Muscle of leg (tissue), 11 donors: ENCODE results near the gene SPSB3. TPM values are rescaled to one million over a fixed set of nuclear protein-coding genes. Genes with fewer than 3 reads are reported as not detected.

Source experiments
- DNase-seq: peaks from one replicate; pipeline ENCODE4 v3.0.0; 2013
- H3K27ac ChIP-seq: one replicate; pipeline ENCODE4 v1.5.1; 2013; ENCODE audit warnings: mild to moderate bottlenecking, low read length, control low read depth
- H3K27me3 ChIP-seq: one replicate; pipeline ENCODE4 v1.6.1; 2013; ENCODE audit warnings: low read length; ENCODE audit not compliant: control insufficient read depth, insufficient read depth
- H3K36me3 ChIP-seq: one replicate; pipeline ENCODE4 v1.6.1; 2013; ENCODE audit warnings: low read length; ENCODE audit not compliant: control insufficient read depth, insufficient read depth
- H3K4me1 ChIP-seq: one replicate; pipeline ENCODE4 v1.6.1; 2013; ENCODE audit warnings: low read length; ENCODE audit not compliant: control insufficient read depth, insufficient read depth
- H3K4me3 ChIP-seq: one replicate; pipeline ENCODE4 v1.5.1; 2013; ENCODE audit warnings: low read length, control low read depth
- H3K9me3 ChIP-seq: replicated peaks from 2 replicates; pipeline ENCODE4 v1.6.1; 2013; ENCODE audit warnings: low read depth, low read length; ENCODE audit not compliant: control insufficient read depth
- WGBS: methylation state at CpG from one replicate; pipeline ENCODE4 v1.1.5; 2013; ENCODE audit warnings: missing lambda C conversion rate; ENCODE audit not compliant: insufficient coverage; 5-methylcytosine and 5-hydroxymethylcytosine counted together
- polyA plus RNA-seq, 8 donors: library from polyadenylated mRNA; unstranded; fragments of 120-200 nt; gene quantifications; one replicate each; pipeline versions ENCODE4 v1.2.1 to v1.2.3, GENCODE V29; 2013; ENCODE audit warnings: inconsistent platforms in 1 of 8, low replicate concordance in 1 of 8; ENCODE audit not compliant: insufficient read length in 8 of 8, insufficient read depth in 1 of 8
- total RNA-seq: library from RNA; stranded (reverse); fragments of 120-200 nt; gene quantifications from one replicate; pipeline ENCODE4 v1.2.4, GENCODE V29; 2013

The SPSB3 gene
- total and polyA plus RNA-seq, 9 donors, result 21.0 to 35.1 (median 24.7) TPM

DNA sequence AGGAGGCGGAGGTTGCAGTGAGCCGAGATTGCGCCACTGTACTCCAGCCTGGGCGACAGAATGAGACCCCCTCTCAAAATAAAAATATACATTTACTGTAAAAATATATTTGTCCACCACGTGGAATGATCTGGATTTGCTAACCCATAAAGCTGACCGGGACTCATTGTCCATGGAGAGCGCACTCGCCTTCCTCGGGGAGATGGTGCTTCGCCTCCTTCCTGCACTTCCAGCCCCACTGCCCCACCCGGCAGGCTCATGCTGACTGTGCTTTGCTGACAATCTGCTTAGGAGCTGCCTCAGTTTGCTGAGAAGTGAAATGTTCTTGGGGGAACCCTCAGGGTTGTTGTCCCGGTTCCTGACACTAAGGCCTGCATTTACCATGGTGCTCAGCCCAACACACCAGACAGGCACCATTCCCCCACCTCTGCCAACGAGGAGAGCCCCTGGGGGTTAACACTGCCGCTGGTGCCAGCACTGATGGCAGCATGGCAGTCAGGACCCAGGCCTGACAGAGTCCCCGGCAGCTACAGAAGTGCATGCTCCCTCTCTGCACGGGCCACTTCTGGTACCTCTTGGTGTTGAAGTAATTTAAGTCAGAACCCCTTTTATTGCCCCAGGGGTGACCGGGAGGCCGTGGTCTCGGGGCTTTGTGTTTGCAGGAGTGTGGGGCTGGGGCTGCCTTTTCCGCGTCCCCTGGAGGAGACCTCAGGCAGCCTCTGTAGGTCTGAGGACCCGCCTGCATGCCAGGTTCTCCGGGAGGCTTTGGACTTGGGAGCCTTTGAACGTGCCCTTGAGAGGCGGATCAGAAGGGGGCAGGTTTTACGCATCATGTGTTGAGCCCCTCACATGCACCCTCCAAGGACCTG, 2.8 kb upstream of the SPSB3 start:
- H3K4me3 ChIP-seq, result no peak overlapping the region
- peaks cover 58% of the 10 kb centered on the region for H3K36me3 ChIP-seq
- no peaks in the 10 kb centered on the region for H3K9me3 ChIP-seq
- no peak for DNase-seq
- WGBS, result 86% methylated on average over 16 of the region's 26 CpGs
- H3K27ac ChIP-seq, result no peak overlapping the region
- H3K27me3 ChIP-seq, result no peaks in the 10 kb centered on the region
- H3K4me1 ChIP-seq, result peaks cover 17% of the 10 kb centered on the region

DNA sequence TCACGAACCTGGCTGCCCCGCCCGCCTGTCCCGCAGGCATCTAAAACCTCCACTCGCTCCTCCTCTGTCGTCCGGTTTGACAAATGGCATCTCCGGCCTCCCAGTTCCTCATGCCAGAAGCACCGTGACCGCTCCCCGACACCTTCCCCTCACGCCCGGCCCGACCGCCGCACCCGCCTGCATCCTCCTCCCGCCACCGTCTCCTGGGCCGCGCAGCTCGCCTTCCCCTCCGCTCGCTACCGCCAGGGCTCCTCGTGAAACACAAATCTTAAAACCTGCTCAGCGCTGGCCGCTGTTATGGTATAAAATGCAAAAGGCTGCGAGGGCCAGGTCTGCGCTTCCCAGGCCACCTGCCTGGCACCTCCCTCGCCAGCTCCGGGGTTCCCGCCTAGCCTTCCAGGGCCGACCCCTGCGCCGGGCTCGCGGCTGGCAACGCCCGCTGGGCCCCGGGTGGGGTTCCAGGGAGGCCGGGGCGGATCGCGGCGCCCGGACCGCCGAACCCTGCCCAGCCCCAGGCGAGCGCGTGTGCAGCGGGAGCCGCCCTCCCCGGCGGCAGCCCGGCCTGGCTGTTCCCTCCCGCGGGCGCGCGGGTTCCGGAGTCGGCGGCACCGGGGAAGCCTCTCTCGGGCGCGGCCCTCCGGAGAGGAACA, 488 bp downstream of the SPSB3 start:
- peak overlapping the region; percentile 71 for H3K4me3 ChIP-seq
- H3K9me3 ChIP-seq, result no peaks in the 10 kb centered on the region
- WGBS, result under 1% methylated on average over 64 of the region's 70 CpGs
- H3K27me3 ChIP-seq, result no peaks in the 10 kb centered on the region
- H3K4me1 ChIP-seq, result peaks cover 19% of the 10 kb centered on the region
- peaks cover 58% of the 10 kb centered on the region for H3K36me3 ChIP-seq
- peak overlapping the region; percentile 1 for H3K27ac ChIP-seq
- peak; percentile 28 for DNase-seq

DNA sequence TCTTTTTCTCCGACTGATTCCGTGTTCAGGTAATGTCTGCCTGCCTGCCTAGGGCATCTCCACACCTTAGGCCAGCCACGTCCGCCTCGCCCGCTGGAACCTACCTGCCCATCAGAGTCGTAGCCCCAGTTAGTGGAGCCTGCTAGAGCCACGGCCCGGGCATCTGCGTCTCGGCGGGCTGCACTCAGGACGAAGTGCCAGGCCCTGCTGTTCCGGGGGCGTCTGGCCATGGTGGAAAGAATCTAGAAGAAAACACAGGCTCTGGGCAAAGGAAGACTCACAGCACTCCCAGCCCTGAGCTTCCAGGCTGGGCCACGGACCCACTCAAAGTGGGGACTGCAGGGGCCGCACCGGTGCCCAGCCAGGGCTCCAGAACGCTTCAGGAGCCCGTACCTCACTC, 1.1 kb downstream of the SPSB3 start:
- H3K4me1 ChIP-seq, result peaks cover 19% of the 10 kb centered on the region
- 78% methylated on average over 20 of the region's 20 CpGs for WGBS
- peaks cover 58% of the 10 kb centered on the region for H3K36me3 ChIP-seq
- H3K27ac ChIP-seq, result no peak overlapping the region
- DNase-seq, result no peak
- H3K4me3 ChIP-seq, result peak overlapping the region; percentile 71
- no peaks in the 10 kb centered on the region for H3K9me3 ChIP-seq
- H3K27me3 ChIP-seq, result no peaks in the 10 kb centered on the region

GRCh38 chr16:1780677-1781072, 1.7 kb downstream of the SPSB3 start:
- peaks cover 19% of the 10 kb centered on the region for H3K4me1 ChIP-seq
- DNase-seq, result no peak
- WGBS, result 98% methylated on average over 4 of the region's 6 CpGs

GRCh38 chr16:1779741-1780676, 2.4 kb downstream of the SPSB3 start:
- no peak overlapping the region for H3K4me3 ChIP-seq
- H3K27ac ChIP-seq, result no peak overlapping the region
- peaks cover 19% of the 10 kb centered on the region for H3K4me1 ChIP-seq
- peaks cover 58% of the 10 kb centered on the region for H3K36me3 ChIP-seq
- no peak for DNase-seq
- no peaks in the 10 kb centered on the region for H3K9me3 ChIP-seq
- 83% methylated on average over 17 of the region's 27 CpGs for WGBS
- no peaks in the 10 kb centered on the region for H3K27me3 ChIP-seq

More at GRCh38 chr16:1780677-1781072, 1.7 kb downstream of the SPSB3 start:
- no peaks in the 10 kb centered on the region for H3K9me3 ChIP-seq
- H3K4me3 ChIP-seq, result no peak overlapping the region
- H3K27me3 ChIP-seq, result no peaks in the 10 kb centered on the region
- H3K27ac ChIP-seq, result no peak overlapping the region
- H3K36me3 ChIP-seq, result peaks cover 58% of the 10 kb centered on the region

GRCh38 chr16:1779234-1779701, 3.1 kb downstream of the SPSB3 start:
- no peak for DNase-seq
- H3K9me3 ChIP-seq, result no peaks in the 10 kb centered on the region
- no peak overlapping the region for H3K4me3 ChIP-seq
- H3K27ac ChIP-seq, result no peak overlapping the region
- H3K36me3 ChIP-seq, result peaks cover 60% of the 10 kb centered on the region
- no peaks in the 10 kb centered on the region for H3K27me3 ChIP-seq
- peaks cover 24% of the 10 kb centered on the region for H3K4me1 ChIP-seq
- 85% methylated on average over 7 of the region's 8 CpGs for WGBS

GRCh38 chr16:1778200-1779179, 3.9 kb downstream of the SPSB3 start:
- Histone ChIP-seq H3K4me1 (peaks cover 25% of the 10 kb centered on the region), H3K27ac (no peak overlapping the region), H3K36me3 (peaks cover 61% of the 10 kb centered on the region), H3K27me3 (no peaks in the 10 kb centered on the region), H3K4me3 (no peak overlapping the region), H3K9me3 (no peaks in the 10 kb centered on the region)
- WGBS, result 76% methylated on average over 29 of the region's 34 CpGs
- no peak for DNase-seq

DNA sequence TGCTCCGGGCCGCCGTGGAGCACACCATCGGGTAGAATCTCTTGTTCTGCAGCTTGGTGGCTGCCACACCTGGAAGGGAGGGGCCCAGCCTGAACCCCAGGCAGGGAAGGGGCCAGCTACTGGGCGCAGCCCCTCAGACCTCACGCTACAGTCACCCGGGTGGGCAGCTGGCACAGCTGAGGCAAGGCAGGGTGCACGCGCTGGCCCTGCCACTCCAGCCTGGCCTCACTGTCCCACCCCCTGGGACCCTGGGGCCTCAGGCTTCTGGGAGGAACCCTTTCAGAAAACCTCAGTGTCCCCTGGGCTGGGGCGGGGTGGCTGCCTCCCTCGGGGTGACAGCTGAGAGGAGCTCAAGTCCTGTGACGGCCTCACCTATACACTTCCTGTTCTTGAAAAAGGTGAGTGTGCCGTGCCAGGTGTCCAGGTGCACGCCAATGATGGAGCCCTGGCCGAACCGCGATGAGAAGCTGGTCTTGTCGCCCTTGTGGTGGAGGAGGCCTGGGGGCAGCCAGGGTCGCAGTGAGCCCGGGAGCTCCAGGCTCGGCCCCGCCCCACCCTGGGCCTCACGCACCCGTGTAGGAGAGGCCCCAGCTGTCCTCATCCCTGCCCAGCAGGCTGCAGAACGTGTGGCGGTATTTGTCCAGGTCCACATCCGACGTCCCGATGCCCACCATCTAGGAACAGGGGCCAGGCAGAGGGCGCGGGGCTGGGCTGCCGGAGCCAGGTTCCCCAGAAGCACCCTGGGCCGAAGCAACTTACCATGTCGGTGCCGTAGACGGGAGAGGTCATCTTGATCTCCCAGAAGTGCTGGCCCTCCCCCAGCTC, 4.8 kb downstream of the SPSB3 start:
- no peak overlapping the region for H3K4me3 ChIP-seq
- no peaks in the 10 kb centered on the region for H3K9me3 ChIP-seq
- peaks cover 25% of the 10 kb centered on the region for H3K4me1 ChIP-seq
- no peak overlapping the region for H3K27ac ChIP-seq
- H3K27me3 ChIP-seq, result no peaks in the 10 kb centered on the region
- H3K36me3 ChIP-seq, result peaks cover 61% of the 10 kb centered on the region
- no peak for DNase-seq
- WGBS, result 79% methylated on average over 35 of the region's 36 CpGs
